ENCODE measurements around the gene PIK3CA. TPM values are rescaled to one million over a fixed set of nuclear protein-coding genes. Genes with fewer than 3 reads are reported as not detected.

The PIK3CA gene
- total RNA-seq, 4 donors from 2014 or later, result 33.7 to 47.5 (median 36.0) TPM

DNA sequence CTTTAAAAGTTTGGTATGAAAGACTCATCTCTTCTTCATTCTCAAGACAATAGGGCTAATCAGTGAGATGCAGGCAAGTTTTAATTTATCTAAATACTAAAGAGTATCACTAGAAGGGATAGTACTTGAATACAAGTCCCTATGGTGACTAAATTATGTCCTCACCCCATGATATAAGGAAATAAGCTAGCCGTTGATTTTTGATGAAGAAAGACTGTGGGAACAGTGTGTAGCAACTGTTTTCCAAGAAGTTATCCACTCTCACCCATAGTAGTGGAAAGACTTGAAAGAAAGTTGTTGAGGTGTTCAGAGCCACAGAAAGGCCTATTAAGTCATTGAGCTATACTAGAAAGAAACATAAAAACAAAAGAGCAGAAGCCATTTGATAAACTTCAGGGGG, 36.7 kb downstream of the PIK3CA start:
- peaks cover 57 to 77% (median 71%) of the 10 kb centered on the region in 4 donors for H3K4me1 ChIP-seq
- intact Hi-C loops (cut with DNase I), result no loop called here
- TF ChIP-seq CTCF (IDR thresholded peaks at IDR 0.05) (no peak), EP300 (IDR thresholded peaks at IDR 0.05) (no peak), POLR2AphosphoS5 (IDR thresholded peaks at IDR 0.05) (no peak), POLR2A (IDR thresholded peaks at IDR 0.05; ENCODE audit: low read depth) (no peak)

DNA sequence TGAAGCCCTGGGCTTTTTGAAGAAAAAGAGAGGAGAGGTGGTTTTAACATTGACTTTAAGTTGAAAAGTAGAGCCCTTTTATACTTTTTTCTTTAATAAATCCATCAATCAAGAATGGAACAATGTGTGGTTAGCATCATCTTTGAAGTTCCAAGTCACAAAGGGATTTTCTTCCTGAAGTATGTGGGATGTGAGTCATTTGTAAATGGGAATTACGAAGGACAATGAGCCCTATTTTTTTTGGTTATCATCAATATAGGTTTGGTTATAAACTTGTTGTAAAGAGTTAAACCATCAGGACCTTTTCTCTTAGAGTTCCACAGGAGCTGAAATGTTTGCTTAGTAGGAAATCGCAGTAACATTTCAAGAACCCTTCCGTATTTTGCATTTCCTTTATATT, 38.3 kb downstream of the PIK3CA start:
- TF ChIP-seq EP300 (IDR thresholded peaks at IDR 0.05) (no peak), CTCF (IDR thresholded peaks at IDR 0.05) (no peak), POLR2A (IDR thresholded peaks at IDR 0.05; ENCODE audit: low read depth) (no peak), POLR2AphosphoS5 (IDR thresholded peaks at IDR 0.05) (no peak)
- Histone ChIP-seq H3K9me3 (no peaks in the 10 kb centered on the region), H3K4me3 (no peak overlapping the region), H3K36me3 (no peaks in the 10 kb centered on the region), H3K4me1 (peaks cover 45 to 77% (median 71%) of the 10 kb centered on the region in 4 donors), H3K27me3 (no peaks in the 10 kb centered on the region), H3K27ac (replicated peaks in 1 of 4) (no peak overlapping the region)
- intact Hi-C loops (cut with DNase I), result no loop called here
- WGBS, result 79% methylated on average over 3 of the region's 3 CpGs
- no peak for DNase-seq (ENCODE audit: extremely low spot score)

More for the DNA sequence above, 36.7 kb downstream of the PIK3CA start:
- no peak for DNase-seq (ENCODE audit: extremely low spot score)
- Histone ChIP-seq H3K27ac (replicated peaks in 1 of 4) (no peak overlapping the region), H3K9me3 (no peaks in the 10 kb centered on the region), H3K4me3 (no peak overlapping the region), H3K36me3 (no peaks in the 10 kb centered on the region), H3K27me3 (no peaks in the 10 kb centered on the region)
- 63% methylated on average over 1 of the region's 1 CpG for WGBS

GRCh38 chr3:179189759-179190158, 41.6 kb downstream of the PIK3CA start:
- Histone ChIP-seq H3K27me3 (no peaks in the 10 kb centered on the region), H3K4me3 (peak overlapping the region in 1 of 4 donors; percentile 15), H3K36me3 (no peaks in the 10 kb centered on the region), H3K27ac (replicated peaks in 1 of 4) (peak overlapping the region; percentile 37 to 63 (median 53)), H3K9me3 (no peaks in the 10 kb centered on the region), H3K4me1 (peaks cover 16 to 64% (median 46%) of the 10 kb centered on the region in 4 donors)
- DNase-seq (ENCODE audit: extremely low spot score), result no peak
- 23% methylated on average over 3 of the region's 3 CpGs for WGBS
- intact Hi-C loops (cut with DNase I), result no loop called here
- TF ChIP-seq EP300 (IDR thresholded peaks at IDR 0.05) (no peak), POLR2AphosphoS5 (IDR thresholded peaks at IDR 0.05) (no peak), POLR2A (IDR thresholded peaks at IDR 0.05; ENCODE audit: low read depth) (no peak), CTCF (IDR thresholded peaks at IDR 0.05) (no peak)

DNA sequence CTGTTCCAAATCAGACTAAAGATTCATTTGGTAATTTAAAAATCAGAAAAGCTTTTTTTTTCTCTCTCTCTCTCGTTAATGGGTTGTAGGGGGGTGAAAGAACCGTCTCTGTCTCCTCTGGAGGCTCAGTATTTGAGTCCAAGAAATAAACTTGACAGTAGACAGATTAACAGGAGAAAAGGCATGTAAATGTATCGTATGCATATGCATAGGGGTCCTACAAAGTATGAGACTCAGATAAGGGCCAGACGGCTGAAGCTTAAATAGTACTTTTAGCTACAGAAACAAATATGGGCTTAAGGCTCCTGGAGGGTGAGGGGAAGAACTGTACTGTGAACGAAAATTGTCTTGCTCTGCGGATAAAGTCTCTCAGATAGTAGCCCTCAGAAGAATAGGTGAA, 42.4 kb downstream of the PIK3CA start:
- no peak for DNase-seq (ENCODE audit: extremely low spot score)
- peaks cover 24 to 70% (median 52%) of the 10 kb centered on the region in 4 donors for H3K4me1 ChIP-seq
- intact Hi-C loops (cut with DNase I), result no loop called here
- peak overlapping the region; percentile 37 to 63 (median 53) for H3K27ac ChIP-seq (replicated peaks in 1 of 4)
- H3K4me3 ChIP-seq, result no peak overlapping the region
- no peaks in the 10 kb centered on the region for H3K9me3 ChIP-seq
- no peaks in the 10 kb centered on the region for H3K27me3 ChIP-seq
- TF ChIP-seq POLR2A (IDR thresholded peaks at IDR 0.05; ENCODE audit: low read depth), result no peak
- no peak for TF ChIP-seq CTCF (IDR thresholded peaks at IDR 0.05)
- no peak for TF ChIP-seq EP300 (IDR thresholded peaks at IDR 0.05)
- TF ChIP-seq POLR2AphosphoS5 (IDR thresholded peaks at IDR 0.05), result no peak
- WGBS, result 40% methylated on average over 6 of the region's 6 CpGs
- H3K36me3 ChIP-seq, result no peaks in the 10 kb centered on the region

DNA sequence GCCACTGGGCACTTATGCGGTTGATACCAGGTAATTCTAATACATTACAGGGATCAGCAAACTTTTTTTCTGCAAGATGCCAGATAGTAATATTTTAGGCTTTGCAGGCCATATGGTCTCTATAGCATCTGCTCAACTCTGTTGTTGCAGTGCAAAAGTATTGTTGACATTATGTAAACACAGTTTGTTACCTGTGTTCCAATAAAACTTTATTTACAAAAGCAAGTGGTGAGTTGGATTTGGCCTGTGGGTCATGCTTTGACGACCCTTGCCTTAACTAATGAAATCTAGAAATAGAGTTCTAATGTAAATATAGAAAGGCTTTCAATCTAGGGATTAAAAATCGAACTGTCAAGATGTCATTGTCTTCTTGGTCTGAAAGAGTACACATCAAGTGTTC, 44.4 kb downstream of the PIK3CA start:
- 80% methylated on average over 3 of the region's 3 CpGs for WGBS
- intact Hi-C loops (cut with DNase I), result no loop called here
- Histone ChIP-seq H3K4me1 (peaks cover 27 to 77% (median 59%) of the 10 kb centered on the region in 4 donors), H3K27me3 (no peaks in the 10 kb centered on the region), H3K4me3 (no peak overlapping the region), H3K9me3 (no peaks in the 10 kb centered on the region), H3K36me3 (no peaks in the 10 kb centered on the region), H3K27ac (replicated peaks in 1 of 4) (no peak overlapping the region)
- TF ChIP-seq CTCF (IDR thresholded peaks at IDR 0.05), result no peak
- DNase-seq (ENCODE audit: extremely low spot score), result no peak
